NCI-H1694 treated with DMSO at 0.1 percent for 48 hours (cell line): ENCODE results near the gene CDC42BPB.

ENCODE experiments used
- DNase-seq: peaks from one replicate; lab custom pipeline; 2025; lab: John Stamatoyannopoulos, UW

The CDC42BPB gene

DNA sequence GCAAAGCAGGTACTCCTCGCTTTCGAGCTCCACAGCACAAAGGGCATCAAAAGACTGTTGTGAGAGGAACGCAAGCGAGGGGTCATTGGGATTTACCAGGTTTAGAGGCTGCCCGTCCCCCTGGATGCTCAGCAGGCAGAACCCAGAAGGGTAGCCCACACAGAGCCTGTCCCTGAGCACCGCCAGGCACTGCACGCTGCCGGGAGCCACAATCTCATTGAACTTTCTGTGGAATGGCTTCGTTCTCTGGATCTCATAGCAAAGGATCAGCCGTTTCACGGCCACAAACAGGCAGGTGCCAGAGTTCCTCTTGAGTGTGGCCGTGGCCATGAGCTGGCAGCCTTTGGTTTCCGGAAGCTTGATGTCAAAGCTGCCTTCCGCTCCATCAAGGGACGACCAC, 113.4 kb downstream of the CDC42BPB start:
- DNase-seq, result no peak

DNA sequence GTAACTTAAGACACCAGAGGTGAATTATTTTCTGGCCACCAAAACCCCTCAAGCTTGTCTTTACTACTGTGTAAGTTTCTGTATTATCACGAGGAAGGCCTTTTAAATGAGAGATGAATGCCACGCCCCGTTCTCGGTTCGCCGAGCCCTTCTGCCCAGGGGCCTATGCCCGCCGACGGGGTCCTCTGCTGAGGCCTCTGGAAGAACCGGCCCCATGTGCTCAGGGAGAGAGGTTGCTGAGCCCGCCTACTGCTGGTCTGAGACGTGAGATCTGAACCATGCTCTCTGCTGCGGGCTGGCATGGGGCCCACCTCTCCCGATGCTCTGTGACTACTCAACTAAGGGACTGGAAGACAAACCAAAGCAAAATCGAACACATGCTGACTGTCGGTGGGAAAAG, 113.9 kb downstream of the CDC42BPB start:
- no peak for DNase-seq

DNA sequence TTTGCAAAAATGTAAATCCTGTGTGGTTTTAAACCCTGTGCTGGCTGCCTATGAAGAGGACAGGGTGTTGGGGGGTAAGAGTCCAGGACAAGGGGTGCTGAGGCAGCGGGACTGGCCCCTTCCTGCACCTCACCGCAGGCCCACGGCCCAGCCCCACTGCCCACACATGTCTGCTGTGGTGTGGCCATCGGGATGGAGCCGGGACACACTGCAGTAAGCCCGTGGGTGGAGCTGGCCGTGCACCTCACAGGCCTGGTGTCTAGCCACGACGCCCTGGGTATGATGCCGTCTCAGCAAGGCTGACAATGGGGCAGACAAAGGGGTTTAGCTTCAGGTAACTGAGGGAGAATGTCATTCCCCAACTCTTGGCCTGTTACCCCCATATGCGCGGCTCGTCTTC, 115.3 kb downstream of the CDC42BPB start:
- DNase-seq, result no peak

DNA sequence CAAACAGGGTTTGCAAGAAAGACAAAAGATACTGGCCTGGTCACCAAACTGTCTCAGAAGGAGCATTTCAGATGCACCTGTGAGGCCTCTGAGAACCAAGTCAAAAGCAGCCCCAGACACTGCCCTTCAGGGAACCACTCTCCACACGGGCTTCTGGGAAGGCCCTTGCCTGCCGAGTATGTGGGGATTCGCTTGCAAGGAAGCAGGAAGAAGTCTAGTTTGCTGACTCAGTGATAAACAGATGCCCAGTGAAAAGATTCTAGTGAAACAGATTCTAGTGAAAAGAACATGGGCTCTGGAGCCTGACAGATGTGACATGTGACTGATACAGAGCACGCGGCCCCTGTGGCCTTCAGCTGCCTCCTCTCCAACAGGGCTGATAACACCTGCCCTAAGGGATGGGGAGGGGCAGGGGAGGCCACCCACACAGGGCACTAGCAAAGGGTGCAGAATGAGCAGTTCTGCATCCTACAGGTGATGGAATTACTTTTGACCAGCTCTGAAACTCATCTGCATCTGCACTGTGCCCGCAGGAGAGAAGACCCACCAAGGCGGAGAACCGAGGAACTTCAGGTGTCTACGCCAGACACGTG, 115.8 kb downstream of the CDC42BPB start:
- DNase-seq, result no peak

DNA sequence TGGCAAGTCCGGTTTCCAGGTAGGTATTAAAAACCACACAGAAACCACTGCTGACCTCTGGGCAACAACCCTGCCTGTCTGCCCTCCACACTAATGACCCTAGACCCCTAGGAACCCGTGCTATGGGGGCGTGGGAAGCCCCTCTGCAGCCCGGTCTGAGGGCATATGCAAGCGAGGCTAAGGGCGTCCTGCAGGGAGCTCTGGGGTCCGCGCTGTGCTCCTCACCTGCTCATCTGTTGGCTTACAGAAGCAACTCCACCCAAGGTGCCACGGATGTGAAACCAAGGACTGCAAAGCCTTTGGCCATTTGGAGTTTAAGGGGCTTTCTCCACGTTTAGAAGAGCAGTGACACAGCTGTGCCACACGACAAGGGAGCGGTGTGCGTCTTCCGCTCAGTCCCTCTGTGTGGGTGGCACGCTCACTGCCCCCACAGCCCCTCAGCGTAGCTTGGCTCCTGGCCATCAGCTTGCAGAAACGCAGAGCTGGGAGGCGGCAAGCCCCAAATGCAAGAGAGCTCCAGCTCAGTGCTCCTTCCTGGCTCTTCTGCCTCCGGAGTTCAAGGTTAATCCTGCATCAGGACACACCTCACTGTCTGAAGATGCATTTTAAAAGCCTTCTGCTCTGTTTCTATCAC, 116.5 kb downstream of the CDC42BPB start:
- no peak for DNase-seq

DNA sequence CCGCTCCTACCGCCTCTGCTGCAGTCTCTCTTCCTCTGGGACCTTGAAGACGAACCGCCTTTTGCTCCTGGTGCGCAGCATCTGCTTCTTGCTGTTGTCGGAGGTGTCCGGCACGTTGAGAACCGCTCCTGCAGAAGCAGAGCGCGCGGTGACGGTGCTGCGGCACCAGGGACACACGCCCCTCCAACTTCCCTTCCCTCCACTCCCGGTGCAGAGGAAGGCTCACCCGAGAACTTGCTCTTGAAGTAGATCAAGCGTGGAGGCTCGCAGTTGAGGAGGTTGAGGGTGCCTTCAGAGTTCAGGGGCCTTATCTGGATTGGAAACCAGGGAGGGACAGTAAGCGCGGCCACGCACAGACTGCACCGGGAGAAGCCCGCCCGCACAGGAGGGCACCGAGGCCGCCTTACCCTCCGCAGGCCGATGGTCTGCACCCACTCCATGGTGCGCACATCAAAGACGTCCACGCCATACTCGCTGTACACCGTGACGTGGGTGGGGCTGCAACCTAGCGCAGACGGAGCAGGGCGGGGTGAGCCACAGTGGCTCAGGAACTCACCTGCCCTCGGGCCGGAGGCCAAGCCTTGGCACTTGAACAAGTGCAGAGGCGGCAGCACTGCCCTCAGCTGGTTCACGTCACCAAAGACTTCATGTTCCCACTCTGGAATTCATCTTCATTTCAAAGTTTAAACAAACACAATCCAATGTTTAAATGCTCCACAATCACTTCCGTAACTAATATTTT, 117.4 kb downstream of the CDC42BPB start:
- no peak for DNase-seq

DNA sequence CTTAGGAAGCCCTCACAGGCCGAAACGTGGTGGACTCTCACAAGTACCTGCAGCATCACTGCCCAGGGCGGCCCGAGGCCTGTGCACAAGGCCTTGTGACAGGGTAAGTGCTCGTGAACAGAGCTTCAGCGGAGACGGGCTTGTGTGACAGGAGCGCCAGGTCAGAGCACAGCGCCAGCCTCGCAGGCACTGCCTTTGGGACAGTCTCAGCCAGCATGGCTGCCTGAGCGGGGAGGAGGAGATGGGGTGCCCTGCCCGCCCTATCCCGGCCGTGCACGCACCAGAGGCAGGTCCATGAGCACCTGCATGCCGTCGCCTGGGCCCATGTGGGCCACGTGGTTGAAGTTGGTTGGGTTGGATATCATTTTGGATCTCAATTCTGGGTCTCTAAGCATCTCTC, 118.0 kb downstream of the CDC42BPB start:
- no peak for DNase-seq

DNA sequence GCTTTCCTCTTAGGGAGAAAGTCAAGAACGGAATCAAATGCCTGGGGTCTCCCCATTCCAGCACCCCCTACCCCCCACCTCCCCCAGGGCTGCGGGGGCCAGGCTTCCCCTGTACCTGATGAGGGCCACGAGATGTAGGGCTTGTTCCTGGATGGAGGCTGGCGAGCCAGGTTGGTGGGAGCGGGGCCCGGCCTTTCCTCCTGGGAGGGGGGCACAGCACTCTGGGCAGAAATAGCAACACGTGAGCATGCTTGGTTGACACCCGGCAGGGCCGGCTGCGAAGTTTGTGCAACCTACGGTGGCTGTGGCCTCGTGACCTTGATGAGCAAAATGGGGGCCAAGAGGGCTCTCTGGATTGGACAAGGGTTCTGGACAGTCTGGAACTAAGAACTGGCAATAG, 119.2 kb downstream of the CDC42BPB start:
- no peak for DNase-seq

DNA sequence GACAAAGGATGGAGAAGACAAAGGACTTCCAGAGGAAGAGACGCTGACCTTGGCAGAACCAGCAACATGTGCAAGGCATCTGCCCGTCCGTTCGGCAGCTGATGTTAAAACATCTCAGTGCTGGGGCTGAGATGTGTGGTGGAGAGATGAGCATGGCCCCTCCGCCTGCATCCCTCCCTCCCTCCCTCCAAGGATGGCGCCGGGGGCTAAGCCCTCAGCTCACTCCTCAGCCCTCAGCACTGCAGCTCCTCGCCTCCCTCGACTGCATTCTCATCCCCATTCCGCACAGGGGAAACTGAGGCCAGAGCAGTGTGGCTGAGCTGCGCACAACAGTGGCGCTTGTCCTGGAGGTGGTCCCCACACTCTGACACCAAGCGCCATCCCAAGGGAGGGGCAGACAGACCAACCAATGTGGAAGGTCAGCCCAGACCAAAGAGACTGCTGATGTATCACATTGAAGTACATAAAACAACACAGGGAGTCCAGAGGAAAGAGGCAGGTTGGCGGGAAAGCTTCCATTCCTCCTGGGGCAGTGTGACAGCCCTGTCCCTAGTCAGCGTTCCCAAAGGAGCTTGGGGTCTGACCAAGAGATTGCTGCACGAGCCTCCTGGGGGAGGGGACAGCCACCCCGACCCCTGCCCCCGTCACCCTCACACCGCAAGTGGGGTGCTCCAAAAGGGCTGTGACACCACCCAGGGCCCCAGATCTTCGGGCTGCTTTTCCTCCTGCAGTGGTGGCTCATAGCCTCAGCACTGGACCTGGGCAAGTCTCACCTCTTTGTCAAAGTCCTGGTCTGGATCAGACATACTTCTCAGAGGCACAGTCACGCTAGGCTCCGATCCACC, 119.8 kb downstream of the CDC42BPB start:
- DNase-seq, result no peak

DNA sequence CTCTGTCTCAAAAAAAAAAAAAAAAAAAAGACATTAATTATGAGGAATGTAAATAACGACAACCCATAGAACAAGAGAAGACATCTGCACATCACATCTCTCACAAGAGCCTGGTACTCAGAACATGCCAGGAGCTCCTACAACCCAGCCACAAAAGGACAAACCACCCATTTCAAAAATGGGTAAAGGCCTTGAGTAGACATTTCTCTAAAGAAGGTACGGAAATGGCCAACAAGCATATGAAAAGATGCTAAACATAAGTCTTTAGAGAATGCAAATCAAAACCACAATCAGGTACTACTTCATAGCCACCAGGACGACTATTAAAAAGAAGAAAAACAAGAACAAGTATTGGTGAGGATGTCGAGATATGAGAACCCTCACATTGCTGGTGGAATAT, 121.6 kb downstream of the CDC42BPB start:
- no peak for DNase-seq

DNA sequence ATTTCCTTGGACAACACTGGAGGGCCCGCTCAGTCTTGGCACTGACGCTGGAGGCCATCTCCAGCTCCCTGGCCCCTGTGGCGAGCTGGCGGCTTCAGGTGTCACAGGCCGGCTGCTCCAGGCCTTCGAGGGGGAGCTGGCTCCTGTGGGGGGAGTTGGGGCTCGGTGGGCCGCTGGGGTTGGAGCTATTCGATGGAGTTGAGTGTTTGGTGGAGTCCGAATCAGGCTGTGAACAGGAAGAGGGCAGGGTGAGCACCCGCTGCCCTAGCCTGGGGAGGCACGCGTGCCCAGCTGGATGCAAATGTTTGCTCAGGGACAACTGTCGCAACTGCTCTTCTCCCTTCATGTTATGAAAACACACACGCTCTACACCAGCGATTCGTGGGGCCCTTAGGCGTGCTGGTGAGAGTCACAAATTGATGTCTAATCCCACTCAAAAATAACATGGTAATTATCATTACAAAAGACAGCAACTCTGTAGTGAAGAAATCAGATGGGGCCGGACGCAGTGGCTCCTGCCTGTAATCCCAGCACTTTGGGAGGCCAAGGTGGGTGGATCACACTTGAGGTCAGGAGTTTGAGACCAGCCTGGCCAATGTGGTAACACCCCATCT, 123.6 kb downstream of the CDC42BPB start:
- no peak for DNase-seq

DNA sequence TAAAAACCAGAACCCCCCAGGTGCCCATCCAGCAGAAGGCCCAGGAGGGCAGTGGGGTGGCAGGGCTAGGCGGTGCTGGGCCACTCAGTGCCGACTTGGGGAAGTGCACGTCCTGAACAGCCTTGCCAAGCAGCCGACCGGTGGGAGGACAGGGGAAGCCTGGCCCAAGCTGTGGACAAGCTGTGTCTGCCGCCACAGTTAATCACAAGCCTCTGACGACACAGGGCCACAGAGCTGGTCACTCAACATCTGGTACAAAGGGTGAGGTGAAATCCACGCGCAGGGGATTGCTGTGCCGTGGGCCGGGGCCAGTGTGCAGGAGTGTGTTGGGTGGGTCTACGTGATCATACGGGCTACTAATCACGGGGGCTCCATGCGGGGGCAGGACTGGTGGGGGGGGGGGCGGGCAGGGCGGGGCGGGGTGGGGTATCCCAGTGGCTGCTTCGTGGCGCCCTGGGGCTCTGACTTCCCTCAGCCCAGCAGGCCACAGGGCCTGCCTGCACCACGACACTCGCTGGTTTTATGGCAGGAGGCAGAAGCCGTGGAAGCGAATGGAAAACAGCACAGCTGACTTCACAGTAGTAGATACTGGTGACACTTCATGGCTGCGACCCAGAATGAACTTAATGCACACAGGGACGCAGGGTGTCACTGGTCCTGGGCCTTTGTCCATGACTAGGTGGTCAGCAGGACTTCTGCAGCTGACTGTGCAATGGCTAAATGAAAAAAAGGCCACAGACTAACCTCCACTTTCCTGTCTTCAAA, 124.7 kb downstream of the CDC42BPB start:
- no peak for DNase-seq

DNA sequence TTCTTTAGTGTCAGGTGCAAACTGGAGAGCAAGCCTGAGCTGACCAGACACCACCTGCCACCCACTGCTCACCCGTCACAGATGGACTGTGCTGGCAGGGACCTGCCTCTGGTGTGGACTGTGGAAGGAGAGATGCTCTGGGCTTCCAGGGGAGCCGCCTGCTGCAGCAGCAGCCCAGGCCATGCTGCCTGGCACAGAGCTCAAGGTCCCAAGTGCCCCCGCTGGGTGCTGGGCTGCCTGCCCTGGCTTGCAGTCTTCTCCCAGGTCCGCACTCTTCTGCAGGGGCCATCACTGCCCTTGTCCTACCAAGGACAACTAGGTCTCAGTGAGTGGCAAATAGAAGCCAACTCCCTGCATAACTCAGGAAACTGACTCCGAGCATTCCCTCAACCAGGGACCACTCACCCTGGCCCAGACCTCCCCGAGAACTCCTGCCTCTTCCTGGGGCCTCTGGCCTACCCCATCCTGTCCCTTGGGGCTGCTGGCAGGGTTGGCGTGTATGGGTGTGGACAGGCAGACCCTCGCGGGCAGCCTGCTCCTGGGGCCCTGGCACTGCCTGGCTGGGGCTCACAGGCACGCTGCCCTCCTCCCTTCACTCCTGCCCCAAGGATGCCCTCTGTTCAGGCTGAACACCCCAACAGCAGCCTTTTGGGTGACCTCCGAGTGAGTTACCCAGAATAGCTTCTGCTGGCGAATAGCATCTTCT, 125.6 kb downstream of the CDC42BPB start:
- DNase-seq, result no peak

DNA sequence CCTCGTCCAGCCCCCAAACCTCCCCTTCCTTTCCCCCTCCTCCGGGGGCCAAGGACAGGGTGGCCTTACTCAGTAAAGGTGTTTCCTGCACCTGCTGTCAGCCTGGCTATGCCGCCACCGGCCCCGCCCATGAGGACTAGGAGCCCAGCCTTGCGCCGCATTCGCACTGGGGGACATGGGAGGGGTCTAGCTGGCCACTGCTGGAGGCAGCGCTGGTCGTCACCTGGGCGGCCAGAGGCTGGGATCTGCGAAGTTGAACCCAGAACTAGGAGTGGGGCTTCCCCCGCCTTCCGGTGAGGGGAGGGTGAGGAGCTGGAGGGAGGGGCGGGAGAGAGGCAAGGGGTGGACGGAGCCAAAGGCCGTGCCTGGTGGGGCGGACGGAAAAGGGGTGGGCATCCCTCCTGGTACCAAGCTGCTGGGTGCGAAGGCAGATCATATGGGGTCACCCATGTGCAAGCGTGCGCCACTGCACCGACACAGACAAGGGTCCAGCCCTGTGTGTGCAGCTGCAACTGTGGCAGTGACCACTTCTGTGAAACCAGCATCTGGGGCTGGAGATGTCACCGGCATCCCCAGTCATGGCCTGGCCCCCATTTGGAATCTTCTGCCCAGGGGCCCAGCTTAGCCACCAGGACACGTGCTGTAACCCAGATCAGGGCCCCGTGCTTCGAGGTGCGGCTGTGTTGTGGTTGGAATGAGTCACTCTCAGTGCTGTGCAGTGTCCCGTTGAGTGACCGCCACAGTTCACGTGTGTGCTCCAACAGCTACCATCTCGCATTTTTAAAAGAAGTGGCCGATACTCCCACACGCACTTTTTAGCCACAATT, 126.4 kb downstream of the CDC42BPB start:
- no peak for DNase-seq

DNA sequence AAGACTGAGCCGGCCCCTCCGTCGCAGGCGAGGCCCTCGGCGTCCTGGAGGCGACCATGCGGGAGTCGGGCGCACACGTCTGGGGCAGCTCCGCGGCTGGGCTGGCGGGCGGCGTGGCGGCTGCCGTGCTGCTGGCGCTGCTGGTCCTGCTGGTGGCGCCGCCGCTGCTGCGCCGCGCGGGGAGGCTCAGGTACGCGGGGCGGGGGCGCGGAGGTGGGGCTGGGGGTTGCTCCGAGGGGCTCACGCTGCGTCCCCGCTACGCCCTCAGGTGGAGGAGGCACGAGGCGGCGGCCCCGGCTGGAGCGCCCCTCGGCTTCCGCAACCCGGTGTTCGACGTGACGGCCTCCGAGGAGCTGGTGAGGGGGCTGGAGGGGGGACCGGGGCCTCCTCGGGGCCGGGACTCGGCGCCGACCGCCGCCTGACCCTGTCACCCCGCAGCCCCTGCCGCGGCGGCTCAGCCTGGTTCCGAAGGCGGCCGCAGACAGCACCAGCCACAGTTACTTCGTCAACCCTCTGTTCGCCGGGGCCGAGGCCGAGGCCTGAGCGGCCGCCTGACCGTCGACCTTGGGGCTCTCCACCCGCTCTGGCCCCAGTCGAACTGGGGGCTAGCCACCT, 127.1 kb downstream of the CDC42BPB start:
- DNase-seq, result no peak

DNA sequence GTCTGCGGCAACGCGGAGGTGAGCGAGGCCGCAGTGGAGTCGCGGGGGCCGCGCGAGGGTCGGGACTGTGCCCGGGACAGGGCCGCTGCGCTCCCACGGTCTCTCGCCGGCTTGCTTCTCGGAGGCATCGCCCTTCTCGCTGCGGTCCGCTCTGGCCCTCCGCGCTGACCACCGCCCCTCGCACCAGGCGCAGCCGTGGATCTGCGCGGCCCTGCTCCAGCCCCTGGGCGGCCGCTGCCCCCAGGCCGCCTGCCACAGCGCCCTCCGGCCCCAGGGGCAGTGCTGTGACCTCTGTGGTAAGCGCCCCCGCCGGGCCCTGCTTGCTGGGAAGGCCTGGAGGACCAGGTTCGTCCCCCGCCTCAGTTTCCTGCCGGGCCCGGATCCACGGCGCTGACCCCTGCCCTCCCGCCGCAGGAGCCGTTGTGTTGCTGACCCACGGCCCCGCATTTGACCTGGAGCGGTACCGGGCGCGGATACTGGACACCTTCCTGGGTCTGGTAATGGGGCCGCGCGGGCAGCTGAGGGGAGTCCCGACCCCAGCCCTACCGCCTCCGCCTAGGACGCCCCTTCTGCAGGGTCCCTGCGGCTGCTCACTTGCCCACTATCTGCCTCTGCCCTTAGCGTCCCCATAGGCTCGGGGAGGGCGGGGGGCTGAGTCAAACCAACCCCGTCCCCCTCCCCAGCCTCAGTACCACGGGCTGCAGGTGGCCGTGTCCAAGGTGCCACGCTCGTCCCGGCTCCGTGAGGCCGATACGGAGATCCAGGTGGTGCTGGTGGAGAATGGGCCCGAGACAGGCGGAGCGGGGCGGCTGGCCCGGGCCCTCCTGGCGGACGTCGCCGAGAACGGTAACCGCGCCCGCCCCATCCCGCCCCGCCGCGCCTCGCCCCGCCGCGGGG, 127.9 kb downstream of the CDC42BPB start:
- DNase-seq, result no peak

DNA sequence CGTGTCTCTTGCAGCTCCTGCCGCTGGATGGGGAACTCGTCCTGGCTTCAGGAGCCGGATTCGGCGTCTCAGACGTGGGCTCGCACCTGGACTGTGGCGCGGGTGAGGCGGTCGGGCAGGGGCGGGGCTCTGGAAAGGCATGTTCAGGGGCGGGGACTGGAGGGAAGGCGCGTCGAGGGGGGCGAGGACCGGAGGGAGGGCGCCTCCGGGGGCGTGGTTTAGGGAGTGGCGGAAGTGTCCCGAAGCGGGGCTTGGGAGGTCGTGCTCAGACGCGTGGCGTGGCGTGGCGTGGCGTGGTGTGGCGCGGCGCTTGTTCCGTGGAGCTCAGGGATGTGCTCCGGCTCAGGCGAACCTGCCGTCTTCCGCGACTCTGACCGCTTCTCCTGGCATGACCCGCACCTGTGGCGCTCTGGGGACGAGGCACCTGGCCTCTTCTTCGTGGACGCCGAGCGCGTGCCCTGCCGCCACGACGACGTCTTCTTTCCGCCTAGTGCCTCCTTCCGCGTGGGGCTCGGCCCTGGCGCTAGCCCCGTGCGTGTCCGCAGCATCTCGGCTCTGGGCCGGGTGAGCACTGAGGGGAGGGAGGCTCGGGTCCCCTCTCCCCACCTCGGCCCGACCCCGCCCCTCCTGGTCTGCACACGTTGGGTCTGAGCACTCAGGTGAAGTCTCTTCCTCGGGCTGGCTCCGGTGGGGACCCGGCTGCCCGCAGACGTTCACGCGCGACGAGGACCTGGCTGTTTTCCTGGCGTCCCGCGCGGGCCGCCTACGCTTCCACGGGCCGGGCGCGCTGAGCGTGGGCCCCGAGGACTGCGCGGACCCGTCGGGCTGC, 128.7 kb downstream of the CDC42BPB start:
- no peak for DNase-seq
